ENCODE data around the gene RGP1.

Gene RGP1

DNA sequence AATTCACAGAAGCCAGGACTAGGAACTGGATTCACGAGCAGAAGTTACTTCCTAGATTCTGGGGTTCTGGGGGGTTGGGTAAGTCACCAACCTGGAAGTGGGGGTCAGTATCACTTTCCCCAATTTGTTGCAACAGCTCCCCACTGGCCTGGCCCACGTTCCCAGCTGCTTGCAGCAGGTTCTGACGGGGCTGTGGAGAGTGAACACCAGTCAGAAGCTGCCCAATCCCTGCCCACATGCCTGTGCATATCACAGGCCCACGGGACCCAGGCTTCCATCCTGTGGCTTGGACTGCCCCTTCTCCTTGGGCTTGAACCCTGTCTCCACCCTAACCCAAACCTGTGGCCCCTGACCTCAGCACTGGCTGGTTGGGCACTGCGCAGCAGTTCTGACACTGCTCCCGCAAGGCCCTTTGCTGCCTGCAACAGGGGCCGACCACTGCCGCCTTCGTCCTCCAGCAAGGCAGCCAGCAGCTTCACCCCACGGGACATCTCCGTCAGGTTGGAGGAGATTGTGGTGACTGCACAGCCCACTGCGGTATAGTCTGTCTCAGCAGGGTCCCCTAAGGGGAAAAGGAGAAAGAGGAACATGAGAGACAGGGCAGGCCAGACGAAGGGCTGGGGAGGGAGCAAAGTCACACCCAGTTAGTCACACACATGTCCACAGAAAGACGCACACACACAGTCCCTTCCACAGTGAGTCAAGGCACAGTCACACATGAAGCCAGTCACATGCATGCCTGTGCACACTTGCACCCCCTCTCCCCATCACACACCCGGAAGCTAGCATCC is 30.2 kb upstream of the RGP1 start:
- H3K9me3 ChIP-seq (ENCODE audit: control insufficient read depth, low read length): no peaks in the 10 kb centered on the region
- H2AFZ ChIP-seq: no peak overlapping the region
- no peak overlapping the region for H3K4me2 ChIP-seq (ENCODE audit: low read length)
- no peak overlapping the region for H3K27ac ChIP-seq
- no peaks in the 10 kb centered on the region for H3K79me2 ChIP-seq
- TF ChIP-seq, protein P1, sequence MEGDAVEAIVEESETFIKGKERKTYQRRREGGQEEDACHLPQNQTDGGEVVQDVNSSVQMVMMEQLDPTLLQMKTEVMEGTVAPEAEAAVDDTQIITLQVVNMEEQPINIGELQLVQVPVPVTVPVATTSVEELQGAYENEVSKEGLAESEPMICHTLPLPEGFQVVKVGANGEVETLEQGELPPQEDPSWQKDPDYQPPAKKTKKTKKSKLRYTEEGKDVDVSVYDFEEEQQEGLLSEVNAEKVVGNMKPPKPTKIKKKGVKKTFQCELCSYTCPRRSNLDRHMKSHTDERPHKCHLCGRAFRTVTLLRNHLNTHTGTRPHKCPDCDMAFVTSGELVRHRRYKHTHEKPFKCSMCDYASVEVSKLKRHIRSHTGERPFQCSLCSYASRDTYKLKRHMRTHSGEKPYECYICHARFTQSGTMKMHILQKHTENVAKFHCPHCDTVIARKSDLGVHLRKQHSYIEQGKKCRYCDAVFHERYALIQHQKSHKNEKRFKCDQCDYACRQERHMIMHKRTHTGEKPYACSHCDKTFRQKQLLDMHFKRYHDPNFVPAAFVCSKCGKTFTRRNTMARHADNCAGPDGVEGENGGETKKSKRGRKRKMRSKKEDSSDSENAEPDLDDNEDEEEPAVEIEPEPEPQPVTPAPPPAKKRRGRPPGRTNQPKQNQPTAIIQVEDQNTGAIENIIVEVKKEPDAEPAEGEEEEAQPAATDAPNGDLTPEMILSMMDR (IDR thresholded peaks at IDR 0.05): no peak
- H3K36me3 ChIP-seq (ENCODE audit: control insufficient read depth, insufficient read depth, low read length): no peaks in the 10 kb centered on the region
- H3K27me3 ChIP-seq (ENCODE audit: control insufficient read depth, insufficient read depth, low read length): no peaks in the 10 kb centered on the region
- H3K4me3 ChIP-seq (ENCODE audit: low read depth, low read length): no peak overlapping the region
- no peak overlapping the region for H3K9ac ChIP-seq
- no peaks in the 10 kb centered on the region for H3K4me1 ChIP-seq

DNA sequence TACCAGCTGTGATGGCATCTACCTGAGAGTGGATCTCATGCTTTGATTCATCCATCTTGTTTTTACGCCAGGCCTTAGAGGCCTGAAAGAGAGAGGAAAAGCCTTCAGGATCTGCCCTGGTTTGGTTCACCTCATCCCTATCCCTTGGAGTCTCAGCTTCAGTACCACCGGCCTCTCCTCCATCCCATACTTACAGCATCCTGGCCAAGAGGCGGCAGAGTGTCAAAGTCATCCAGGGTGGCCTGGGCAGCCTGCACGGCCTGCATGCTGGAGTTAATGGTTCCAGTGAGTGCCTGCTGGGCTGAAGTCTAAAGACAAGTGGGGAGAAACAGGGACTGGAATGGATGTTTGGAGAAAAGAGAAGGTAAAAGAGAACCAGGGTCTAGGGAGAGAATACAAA is 29.5 kb upstream of the RGP1 start:
- Histone ChIP-seq H3K4me3 (ENCODE audit: low read depth, low read length) (no peak overlapping the region), H3K27me3 (ENCODE audit: control insufficient read depth, insufficient read depth, low read length) (no peaks in the 10 kb centered on the region), H3K4me2 (ENCODE audit: low read length) (no peak overlapping the region), H3K4me1 (no peaks in the 10 kb centered on the region), H3K36me3 (ENCODE audit: control insufficient read depth, insufficient read depth, low read length) (no peaks in the 10 kb centered on the region), H2AFZ (no peak overlapping the region), H3K79me2 (no peaks in the 10 kb centered on the region), H3K27ac (no peak overlapping the region), H3K9me3 (ENCODE audit: control insufficient read depth, low read length) (no peaks in the 10 kb centered on the region), H3K9ac (no peak overlapping the region)
- TF ChIP-seq, protein P1 (IDR thresholded peaks at IDR 0.05): no peak

DNA sequence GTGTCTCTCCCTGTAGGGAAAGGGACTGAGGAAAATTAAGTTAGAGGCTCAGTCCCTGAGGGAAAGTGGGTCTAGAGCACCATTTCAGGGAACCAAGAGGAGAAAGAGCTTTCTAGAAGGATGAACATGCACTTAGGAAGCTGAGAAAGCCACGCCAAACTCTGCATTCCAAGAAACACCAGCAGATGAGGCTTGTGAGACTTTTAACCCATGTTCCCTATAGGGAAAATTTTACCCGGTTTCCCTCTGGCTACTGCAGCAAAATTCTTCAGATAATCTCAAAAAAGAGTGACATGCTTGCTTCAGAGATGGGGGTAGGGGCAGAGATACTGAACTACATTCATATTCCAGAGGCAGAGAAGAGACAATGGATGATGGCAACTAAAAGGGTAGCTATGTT is 25.7 kb upstream of the RGP1 start:
- TF ChIP-seq, protein P1 (IDR thresholded peaks at IDR 0.05): no peak
- no peak overlapping the region for H3K27ac ChIP-seq
- no peaks in the 10 kb centered on the region for H3K27me3 ChIP-seq (ENCODE audit: control insufficient read depth, insufficient read depth, low read length)
- no peak overlapping the region for H3K4me3 ChIP-seq (ENCODE audit: low read depth, low read length)
- no peak overlapping the region for H2AFZ ChIP-seq
- H3K4me2 ChIP-seq (ENCODE audit: low read length): no peak overlapping the region
- no peaks in the 10 kb centered on the region for H3K36me3 ChIP-seq (ENCODE audit: control insufficient read depth, insufficient read depth, low read length)
- no peak overlapping the region for H3K9ac ChIP-seq
- no peaks in the 10 kb centered on the region for H3K9me3 ChIP-seq (ENCODE audit: control insufficient read depth, low read length)
- H3K79me2 ChIP-seq: no peaks in the 10 kb centered on the region
- H3K4me1 ChIP-seq: peaks cover 5% of the 10 kb centered on the region

DNA sequence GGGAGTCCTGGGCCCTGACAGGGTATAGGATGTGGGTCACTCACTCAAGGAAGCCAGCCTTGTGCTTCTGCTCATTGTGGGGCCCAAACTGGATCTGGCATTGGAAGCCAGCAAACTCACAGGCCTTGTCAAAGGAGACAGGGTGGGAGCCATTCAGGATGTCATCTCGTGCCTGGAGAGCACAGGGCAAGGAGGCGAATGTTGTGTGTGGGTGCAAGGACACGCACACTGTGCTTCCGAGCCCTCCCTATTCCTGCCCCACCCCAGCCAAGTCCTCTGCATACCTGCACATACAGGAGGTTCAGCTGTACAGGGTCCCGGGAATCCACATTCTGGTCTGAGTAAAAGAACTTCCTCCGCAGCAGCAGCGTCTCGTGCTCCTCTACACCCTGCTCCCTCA is 25.2 kb upstream of the RGP1 start:
- Histone ChIP-seq H3K9me3 (ENCODE audit: control insufficient read depth, low read length) (no peaks in the 10 kb centered on the region), H3K27me3 (ENCODE audit: control insufficient read depth, insufficient read depth, low read length) (no peaks in the 10 kb centered on the region), H3K4me1 (peaks cover 10% of the 10 kb centered on the region), H3K4me2 (ENCODE audit: low read length) (no peak overlapping the region), H2AFZ (no peak overlapping the region), H3K9ac (no peak overlapping the region), H3K27ac (no peak overlapping the region), H3K79me2 (peaks cover 3% of the 10 kb centered on the region), H3K4me3 (ENCODE audit: low read depth, low read length) (no peak overlapping the region), H3K36me3 (ENCODE audit: control insufficient read depth, insufficient read depth, low read length) (no peaks in the 10 kb centered on the region)
- TF ChIP-seq, protein P1 (IDR thresholded peaks at IDR 0.05): no peak

DNA sequence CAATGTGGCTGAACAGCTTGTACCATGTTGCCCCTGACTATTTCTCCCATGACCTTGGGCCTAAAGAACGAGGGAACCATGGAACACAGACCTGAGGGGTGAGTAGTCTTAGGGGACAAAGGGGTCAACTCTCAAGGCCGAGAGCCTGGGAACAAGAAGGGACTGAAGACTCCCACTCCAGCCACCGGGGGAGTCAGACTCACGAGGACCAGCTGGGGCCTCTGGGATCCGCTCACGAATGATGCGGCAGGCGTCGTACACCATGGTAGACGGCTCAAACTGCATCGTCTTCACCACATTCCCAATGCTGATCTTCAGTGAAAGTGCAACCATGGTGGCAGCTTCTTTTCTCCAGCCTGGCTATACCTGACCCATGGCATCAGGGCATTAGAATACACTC is 23.7 kb upstream of the RGP1 start:
- Histone ChIP-seq H2AFZ (no peak overlapping the region), H3K9ac (no peak overlapping the region), H3K36me3 (ENCODE audit: control insufficient read depth, insufficient read depth, low read length) (no peaks in the 10 kb centered on the region), H3K4me2 (ENCODE audit: low read length) (no peak overlapping the region), H3K4me1 (peaks cover 10% of the 10 kb centered on the region), H3K9me3 (ENCODE audit: control insufficient read depth, low read length) (no peaks in the 10 kb centered on the region), H3K27me3 (ENCODE audit: control insufficient read depth, insufficient read depth, low read length) (no peaks in the 10 kb centered on the region), H3K27ac (no peak overlapping the region), H3K79me2 (peaks cover 6% of the 10 kb centered on the region), H3K4me3 (ENCODE audit: low read depth, low read length) (no peak overlapping the region)
- TF ChIP-seq, protein P1 (IDR thresholded peaks at IDR 0.05): no peak
